HL-60/S4 treated with phorbol 12-myristate 13-acetate at 8.2 ng/mL for 4 days and 3 days (cell line): Measurements from ENCODE around the gene APLP1.
"Not testable (repeated sequence)": the region's sequence is repeated elsewhere in the genome, so short reads cannot be mapped to it uniquely, and the experiment has no call there.

Experiments used
- in situ Hi-C: fragments of 300-500 bp; cut with MboI; formaldehyde crosslinking; loops from 2 replicates; pipeline ENCODE4 v1.15.0; 2022; ENCODE audit warnings: low sequenced_read_pairs

Gene APLP1

DNA sequence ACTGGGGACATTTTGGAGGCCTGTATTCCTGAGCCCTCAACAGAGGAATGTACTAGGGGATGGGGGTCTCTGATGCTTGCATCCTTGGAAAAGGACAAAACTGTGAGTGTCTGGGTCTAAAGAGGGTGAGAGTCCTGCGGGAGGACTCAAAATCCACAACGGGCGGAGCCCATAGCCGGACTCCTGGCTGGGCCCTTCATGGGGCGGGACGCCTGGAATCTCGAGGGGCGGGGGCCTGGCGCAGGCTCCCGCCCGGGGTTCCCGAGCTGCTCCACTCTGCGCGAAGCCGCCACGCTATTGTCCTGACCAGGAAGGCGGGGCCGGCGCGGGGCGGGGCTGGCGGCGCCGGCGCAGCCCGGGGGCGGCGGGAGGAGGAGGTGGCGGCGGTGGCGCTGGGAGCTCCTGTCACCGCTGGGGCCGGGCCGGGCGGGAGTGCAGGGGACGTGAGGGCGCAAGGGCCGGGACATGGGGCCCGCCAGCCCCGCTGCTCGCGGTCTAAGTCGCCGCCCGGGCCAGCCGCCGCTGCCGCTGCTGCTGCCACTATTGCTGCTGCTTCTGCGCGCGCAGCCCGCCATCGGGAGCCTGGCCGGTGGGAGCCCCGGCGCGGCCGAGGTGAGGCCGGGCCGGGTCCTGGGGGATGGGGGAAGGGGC is at the start of gene APLP1:
APLP1 (plus strand) TSS at position 403 of the 651 bp plus-strand sequence; CDS start at position 466, 63 bp downstream.
- in situ Hi-C loops, result no loop called here

DNA sequence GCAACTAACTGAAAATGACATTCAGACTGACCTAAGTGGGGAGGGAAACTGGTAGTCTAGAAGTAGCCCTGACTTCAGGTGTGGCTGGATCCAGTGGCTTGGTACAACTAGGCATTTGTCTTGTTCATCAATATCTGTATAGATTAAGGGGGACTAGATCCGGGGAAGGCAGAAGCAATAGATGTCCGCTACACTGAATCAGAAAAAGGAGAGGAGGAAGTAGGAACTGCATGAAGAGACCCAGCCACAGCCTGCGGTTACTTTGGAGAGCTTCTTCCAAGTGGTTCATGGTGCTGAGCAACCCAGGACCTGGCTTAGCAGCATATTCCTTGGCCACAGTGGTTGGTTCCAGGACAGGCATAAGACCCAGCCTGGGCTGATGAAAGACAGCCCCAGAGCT is 45.8 kb upstream of the APLP1 start:
- in situ Hi-C loops, result no loop called here

GRCh38 chr19:35824150-35824549 is 44.2 kb upstream of the APLP1 start:
- in situ Hi-C loops, result no loop called here

- in situ Hi-C loops, result no loop called here
These were observed 39.6 kb upstream of the APLP1 start for GRCh38 chr19:35828692-35829301.

GRCh38 chr19:35830986-35831385 is 37.4 kb upstream of the APLP1 start:
- in situ Hi-C loops, result no loop called here

- in situ Hi-C loops, result no loop called here
These were observed 36.3 kb upstream of the APLP1 start for GRCh38 chr19:35832054-35832453.

DNA sequence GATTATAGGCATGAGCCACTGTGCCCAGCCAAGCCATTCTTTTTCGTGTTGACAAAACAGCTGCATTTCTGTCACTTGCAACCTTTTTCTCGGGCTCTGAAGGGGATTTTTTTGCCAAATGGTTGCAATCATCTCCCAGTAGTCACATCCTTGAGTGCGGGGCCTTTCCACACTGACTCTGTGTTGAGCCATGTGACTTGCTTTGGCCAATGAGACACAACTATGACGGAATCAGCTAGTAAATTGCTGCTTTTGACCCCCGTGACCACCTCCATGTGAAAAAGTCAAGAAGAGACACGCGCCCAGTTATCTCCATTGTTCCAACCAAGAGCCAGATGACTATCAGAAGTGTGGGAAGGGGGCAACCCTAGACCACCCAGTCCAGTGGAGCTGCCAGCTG is 34.4 kb upstream of the APLP1 start:
- in situ Hi-C loops, result no loop called here

- in situ Hi-C loops, result not testable (repeated sequence)
These were observed 32.3 kb upstream of the APLP1 start for GRCh38 chr19:35836096-35836495.

GRCh38 chr19:35841961-35842595 is 26.3 kb upstream of the APLP1 start:
- in situ Hi-C loops, result no loop called here

DNA sequence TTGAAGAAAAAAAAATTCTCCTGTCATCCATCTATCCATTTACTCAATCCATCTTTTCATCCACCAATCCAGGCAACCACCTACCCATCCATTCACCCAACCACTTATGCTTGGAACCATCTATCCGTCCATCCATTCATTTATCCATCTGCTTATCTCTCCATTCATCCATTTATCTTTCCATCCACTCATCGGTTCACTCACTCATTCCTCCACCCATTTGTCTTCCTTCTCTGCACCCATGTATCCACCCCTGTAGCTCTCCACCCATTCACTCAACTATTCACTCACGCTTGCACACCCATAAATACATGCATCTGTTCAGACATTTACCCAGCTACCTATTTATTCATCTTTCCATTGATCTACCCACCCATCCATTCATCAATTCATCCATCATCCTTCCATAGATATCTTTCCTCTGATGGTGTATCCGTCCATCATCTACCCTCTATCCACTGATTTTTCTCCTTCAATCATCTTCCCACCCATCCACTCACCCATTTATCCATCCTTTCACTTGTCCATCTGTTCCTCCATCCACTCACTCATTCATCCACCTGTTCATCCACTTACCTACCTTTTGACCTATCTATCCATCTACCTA is 25.6 kb upstream of the APLP1 start:
- in situ Hi-C loops, result no loop called here

GRCh38 chr19:35843676-35844481 is 24.5 kb upstream of the APLP1 start:
- in situ Hi-C loops, result no loop called here

DNA sequence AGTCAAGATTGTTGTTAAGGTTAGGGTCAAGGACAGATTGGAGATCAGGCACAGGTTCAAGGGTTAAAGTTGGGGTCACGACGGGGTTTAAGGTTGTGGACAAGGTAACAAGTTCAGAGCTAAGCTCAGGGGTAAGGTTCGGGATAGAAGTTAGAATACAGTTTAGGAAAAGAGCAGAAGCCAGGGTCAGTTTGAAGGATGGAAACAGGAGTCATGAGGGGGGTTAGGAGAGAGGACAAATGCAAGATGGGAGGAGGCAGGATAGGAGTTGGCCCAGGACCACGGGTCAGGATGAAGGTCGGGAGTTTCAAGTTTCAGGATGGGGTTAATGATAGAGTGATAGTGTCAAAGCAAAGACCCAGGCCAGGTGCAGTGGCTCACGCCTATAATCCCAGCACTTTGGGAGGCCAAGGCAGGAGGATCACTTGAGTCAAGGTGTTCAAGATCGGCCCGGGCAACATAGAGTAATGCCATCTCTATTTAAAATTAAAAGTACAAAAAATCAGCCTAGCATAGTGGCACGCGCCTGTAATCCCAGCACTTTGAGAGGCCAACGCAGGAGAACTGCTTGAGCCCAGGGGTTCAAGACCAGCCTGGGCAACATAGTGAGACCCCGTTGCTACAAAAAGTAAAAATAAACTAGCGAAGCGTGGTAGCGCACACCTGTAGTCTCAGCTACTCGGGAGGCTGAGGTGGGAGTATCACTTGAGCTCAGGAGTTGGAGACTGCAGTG is 23.7 kb upstream of the APLP1 start:
- in situ Hi-C loops, result no loop called here

DNA sequence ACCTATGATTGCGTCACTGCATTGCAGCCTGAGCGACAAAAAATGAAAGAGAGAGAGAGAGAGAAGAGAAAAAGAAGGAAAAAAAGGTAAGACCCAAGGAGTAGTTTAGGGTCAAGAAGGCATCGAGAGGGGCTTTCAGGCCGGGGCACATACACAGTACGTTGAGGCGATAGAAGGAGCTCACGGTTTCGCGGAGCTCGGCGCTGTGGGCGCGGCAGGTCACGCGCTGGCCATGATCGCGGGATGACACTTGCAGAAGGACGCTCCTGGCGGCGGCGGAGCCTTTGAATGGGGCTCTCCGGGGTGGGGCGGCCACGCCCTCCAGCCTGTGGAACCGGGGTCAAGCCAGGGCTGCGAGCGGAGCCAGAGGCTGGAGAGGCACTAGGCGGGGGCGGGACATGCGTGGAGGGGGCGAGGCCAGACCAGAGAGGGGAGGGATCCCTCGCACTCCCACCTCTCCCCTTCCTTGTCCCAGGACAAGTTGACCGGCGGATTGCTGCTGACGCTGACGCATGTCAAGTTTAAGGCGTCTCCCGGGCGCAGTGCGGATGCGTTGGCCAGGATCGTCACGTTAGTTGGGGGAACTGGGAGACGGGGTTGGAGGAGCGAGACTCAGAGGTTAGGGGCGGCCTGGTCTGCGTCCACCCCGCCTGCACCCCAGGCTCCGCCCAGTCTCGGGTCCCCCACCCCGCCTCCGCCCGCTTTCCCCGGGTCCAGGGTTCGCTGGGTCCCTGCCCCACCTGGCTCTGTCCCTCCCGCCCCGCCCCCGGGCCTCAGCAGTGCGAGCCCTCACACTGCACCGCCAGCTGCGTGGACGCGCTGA is 22.9 kb upstream of the APLP1 start:
- in situ Hi-C loops, result no loop called here

- in situ Hi-C loops, result no loop called here
These were observed 22.2 kb upstream of the APLP1 start for GRCh38 chr19:35846038-35846668.

DNA sequence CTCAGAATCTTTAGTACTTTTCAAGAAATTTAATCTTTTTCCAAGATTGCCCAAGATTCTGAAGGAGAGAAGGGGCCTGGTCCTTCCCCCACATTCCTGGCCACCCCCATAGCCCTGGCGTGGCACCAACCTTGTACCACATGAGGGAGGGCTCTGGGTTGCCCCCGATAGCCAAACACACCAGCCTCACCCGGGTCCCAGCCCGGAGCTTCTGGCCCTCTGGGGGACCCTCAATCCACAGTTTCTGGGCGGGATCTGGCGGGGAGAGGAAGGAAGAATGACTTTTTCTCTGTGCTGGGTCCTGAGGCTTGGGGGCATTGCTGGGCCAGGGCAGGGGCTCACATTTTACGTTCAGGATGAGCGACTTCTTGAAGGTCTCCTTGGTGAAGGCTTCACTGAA is 20.5 kb upstream of the APLP1 start:
- in situ Hi-C loops, result no loop called here

DNA sequence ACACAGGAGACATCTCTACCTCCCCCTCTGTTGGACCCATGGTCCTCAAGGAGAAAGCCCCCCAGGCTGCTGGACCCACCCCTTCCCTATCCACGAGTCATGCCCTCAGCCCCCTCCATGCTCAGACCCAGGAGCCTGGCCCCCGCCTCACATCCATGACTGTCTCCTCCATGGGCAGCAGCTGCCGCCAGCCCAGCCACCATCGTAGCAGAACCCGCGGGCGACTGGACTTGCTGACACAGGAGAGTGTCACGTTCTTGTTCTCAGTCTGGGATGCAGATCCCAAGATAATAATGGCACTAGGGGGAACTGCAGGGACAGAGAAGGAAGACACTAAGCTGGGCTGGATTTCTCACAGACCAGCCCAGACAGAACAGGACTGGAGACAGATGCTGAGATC is 19.9 kb upstream of the APLP1 start:
- in situ Hi-C loops, result no loop called here

DNA sequence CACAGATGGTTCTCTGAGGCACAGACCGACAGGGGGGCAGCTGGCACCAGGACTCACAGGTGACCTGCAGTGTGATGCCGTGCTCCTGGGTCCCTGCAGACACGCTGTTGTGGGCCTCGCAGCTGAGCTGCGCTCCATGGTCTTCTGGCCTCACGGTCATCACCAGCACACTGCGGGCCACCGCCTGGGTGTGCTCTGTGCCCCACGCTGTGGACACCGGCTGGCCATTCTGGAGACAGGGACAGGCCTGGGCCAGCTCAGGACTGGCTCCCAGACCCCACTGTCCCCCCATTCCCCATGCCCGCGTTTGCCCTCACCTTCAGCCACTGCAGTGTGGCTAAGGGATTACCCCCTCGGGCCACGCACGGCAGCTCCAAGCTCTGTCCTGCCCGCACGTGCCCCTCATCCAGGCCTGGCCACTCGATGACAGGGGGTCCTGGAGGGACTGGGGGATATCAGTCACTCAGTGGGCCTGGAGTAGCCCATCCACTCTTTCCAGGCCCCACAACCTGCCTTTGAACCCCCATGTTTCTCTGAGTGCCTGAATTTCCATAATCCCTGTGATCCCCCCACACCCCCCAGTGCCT is 19.4 kb upstream of the APLP1 start:
- in situ Hi-C loops, result no loop called here

DNA sequence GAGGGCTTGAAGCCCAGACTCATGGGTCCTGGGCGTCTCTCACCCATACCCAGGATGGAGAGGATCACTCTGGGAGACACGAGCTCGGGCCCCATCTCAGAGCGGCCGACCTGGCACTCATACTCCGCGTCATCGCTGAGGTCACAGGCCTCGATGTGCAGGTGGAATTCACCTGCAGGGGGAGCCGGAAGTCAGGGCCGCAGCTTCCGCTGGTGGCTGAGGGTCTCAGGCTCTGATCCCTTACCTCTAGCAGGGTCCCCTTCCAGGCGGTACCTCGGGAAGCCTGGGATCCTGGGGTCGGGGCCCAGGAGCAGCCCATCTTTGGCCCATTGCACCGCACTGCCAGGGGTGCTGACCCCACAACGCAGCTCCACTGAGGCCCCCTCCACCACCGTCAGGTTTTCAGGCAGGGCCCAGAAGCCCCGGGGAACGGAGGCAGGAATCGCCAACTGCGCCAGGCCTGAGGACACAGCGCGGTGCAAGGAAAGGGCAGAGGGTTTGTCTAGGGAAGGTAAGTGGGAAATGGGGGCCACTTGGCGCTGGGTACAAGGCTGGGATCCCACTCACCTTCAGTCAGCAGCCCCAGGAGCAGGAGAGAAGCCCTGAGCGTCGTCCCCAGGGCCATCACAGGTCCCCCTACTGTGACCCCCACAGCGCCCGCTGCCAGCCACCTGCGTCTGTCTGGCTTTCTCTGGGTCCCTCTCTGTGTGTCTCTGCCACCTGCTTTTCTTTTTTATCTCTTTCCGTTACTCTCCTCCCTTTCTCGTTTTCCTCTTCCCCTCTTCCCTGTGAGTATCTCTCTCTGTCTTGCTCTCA is 17.0 kb upstream of the APLP1 start:
- in situ Hi-C loops, result no loop called here
